ENCODE data around the gene SCRT2. TPM values are rescaled to one million over a fixed set of nuclear protein-coding genes. Genes with fewer than 3 reads are reported as not detected.

The SCRT2 gene
- total and polyA plus RNA-seq, 4 experiments from 2014 or later = not detected

- intact Hi-C loops (cut with micrococcal nuclease) = loop anchor here (2.0 kb wide), 1 partner anchor 15 kb away; no protein-coding TSS in a partner anchor
- H3K9me3 ChIP-seq (ENCODE audit: control insufficient read depth in 1 of 2, low read length in 2 of 2) = no peaks in the 10 kb centered on the region
- H3K4me3 Mint-ChIP-seq = peak overlapping the region; percentile 66 to 89 (median 84)
- POLR2A ChIA-PET (ENCODE audit: partially characterized antibody) = interaction anchor here (0.6 kb wide), 1 partner anchor 109 kb away, joined by 4 read pairs; no protein-coding TSS in a partner anchor
- H3K27me3 ChIP-seq (ENCODE audit: insufficient read depth, low read length) = no peaks in the 10 kb centered on the region
- H3K27ac Mint-ChIP-seq = peak overlapping the region; percentile 65 to 92 (median 86)
- no peak for DNase-seq
- CTCF ChIA-PET (ENCODE audit: partially characterized antibody) = interaction anchor here (0.6 to 1.8 kb wide), 5 partner anchors 11 to 108 kb away, joined by 3 to 6 read pairs (median 4); partner anchors contain the start of gene CSNK2A1
- peak overlapping the region in 1 of 2 donors; percentile 57 for H3K4me3 ChIP-seq (ENCODE audit: low read length in 2 of 2)
- H3K36me3 ChIP-seq (ENCODE audit: insufficient read depth, low read length) = peaks cover 5% of the 10 kb centered on the region
- peaks cover 22 to 45% (median 33%) of the 10 kb centered on the region in 4 donors for H3K4me1 Mint-ChIP-seq
- peak overlapping the region; percentile 50 for H3K27ac ChIP-seq (ENCODE audit: low read depth, low read length)
- H3K36me3 Mint-ChIP-seq = peaks cover 13 to 22% of the 10 kb centered on the region in 2 donors
- peaks cover 0 to 3% (median 0%) of the 10 kb centered on the region in 8 donors for H3K9me3 Mint-ChIP-seq
- H3K4me1 ChIP-seq (ENCODE audit: insufficient read depth, low read length) = peaks cover 28% of the 10 kb centered on the region
- H3K27me3 Mint-ChIP-seq = no peaks in the 10 kb centered on the region
Observed at GRCh38 chr20:651713-652614, 23.6 kb downstream of the SCRT2 start.

GRCh38 chr20:650954-651353 lies 24.6 kb downstream of the SCRT2 start:
- Mint-ChIP-seq H3K4me3 (peak overlapping the region; percentile 14 to 87 (median 56)), H3K27ac (peak overlapping the region in 4 of 7 donors; percentile 15 to 81 (median 45)), H3K4me1 (peaks cover 22 to 45% (median 34%) of the 10 kb centered on the region in 4 donors), H3K36me3 (peaks cover 13 to 22% of the 10 kb centered on the region in 2 donors), H3K9me3 (peaks cover 0 to 3% (median 0%) of the 10 kb centered on the region in 8 donors), H3K27me3 (no peaks in the 10 kb centered on the region)
- H3K9me3 ChIP-seq (ENCODE audit: control insufficient read depth in 1 of 2, low read length in 2 of 2) = no peaks in the 10 kb centered on the region
- ChIA-PET POLR2A (ENCODE audit: partially characterized antibody) (no interaction called here), CTCF (ENCODE audit: partially characterized antibody) (interaction anchor here (1.8 kb wide), 1 partner anchor 20 kb away, joined by 4 read pairs; no protein-coding TSS in a partner anchor)
- H3K27ac ChIP-seq (ENCODE audit: low read depth, low read length) = no peak overlapping the region
- no peak overlapping the region for H3K4me3 ChIP-seq (ENCODE audit: low read length in 2 of 2)
- H3K36me3 ChIP-seq (ENCODE audit: insufficient read depth, low read length) = peaks cover 5% of the 10 kb centered on the region
- peaks cover 29% of the 10 kb centered on the region for H3K4me1 ChIP-seq (ENCODE audit: insufficient read depth, low read length)
- intact Hi-C loops (cut with micrococcal nuclease) = no loop called here
- H3K27me3 ChIP-seq (ENCODE audit: insufficient read depth, low read length) = no peaks in the 10 kb centered on the region
- no peak for DNase-seq

GRCh38 chr20:650281-650680 lies 25.3 kb downstream of the SCRT2 start:
- Mint-ChIP-seq H3K27me3 (no peaks in the 10 kb centered on the region), H3K36me3 (peaks cover 13 to 22% of the 10 kb centered on the region in 2 donors), H3K9me3 (peaks cover 0 to 3% (median 0%) of the 10 kb centered on the region in 8 donors), H3K4me3 (peak overlapping the region in 3 of 8 donors; percentile 43 to 58 (median 53)), H3K4me1 (peaks cover 24 to 48% (median 40%) of the 10 kb centered on the region in 4 donors), H3K27ac (peak overlapping the region in 2 of 7 donors; percentile 28 to 37)
- H3K27ac ChIP-seq (ENCODE audit: low read depth, low read length) = no peak overlapping the region
- H3K4me1 ChIP-seq (ENCODE audit: insufficient read depth, low read length) = peaks cover 36% of the 10 kb centered on the region
- ChIA-PET POLR2A (ENCODE audit: partially characterized antibody) (no interaction called here), CTCF (ENCODE audit: partially characterized antibody) (no interaction called here)
- H3K36me3 ChIP-seq (ENCODE audit: insufficient read depth, low read length) = peaks cover 5% of the 10 kb centered on the region
- H3K4me3 ChIP-seq (ENCODE audit: low read length in 2 of 2) = no peak overlapping the region
- intact Hi-C loops (cut with micrococcal nuclease) = no loop called here
- DNase-seq = no peak
- no peaks in the 10 kb centered on the region for H3K27me3 ChIP-seq (ENCODE audit: insufficient read depth, low read length)
- H3K9me3 ChIP-seq (ENCODE audit: control insufficient read depth in 1 of 2, low read length in 2 of 2) = no peaks in the 10 kb centered on the region

GRCh38 chr20:647479-648019 lies 28.1 kb downstream of the SCRT2 start:
- POLR2A ChIA-PET (ENCODE audit: partially characterized antibody) = no interaction called here
- H3K27ac ChIP-seq (ENCODE audit: low read depth, low read length) = no peak overlapping the region
- Mint-ChIP-seq H3K27ac (peak overlapping the region in 1 of 7 donors; percentile 3), H3K9me3 (peaks cover 0 to 3% (median 0%) of the 10 kb centered on the region in 8 donors), H3K27me3 (peaks cover 3 to 8% of the 10 kb centered on the region in 2 donors), H3K4me1 (peaks cover 17 to 39% (median 32%) of the 10 kb centered on the region in 4 donors), H3K4me3 (no peak overlapping the region), H3K36me3 (peaks cover 17 to 22% of the 10 kb centered on the region in 2 donors)
- H3K9me3 ChIP-seq (ENCODE audit: control insufficient read depth in 1 of 2, low read length in 2 of 2) = no peaks in the 10 kb centered on the region
- H3K27me3 ChIP-seq (ENCODE audit: insufficient read depth, low read length) = peaks cover 10% of the 10 kb centered on the region
- no peak for DNase-seq
- no peak overlapping the region for H3K4me3 ChIP-seq (ENCODE audit: low read length in 2 of 2)
- peaks cover 26% of the 10 kb centered on the region for H3K4me1 ChIP-seq (ENCODE audit: insufficient read depth, low read length)
- CTCF ChIA-PET (ENCODE audit: partially characterized antibody) = interaction anchor here (0.9 to 1.4 kb wide), 4 partner anchors 10 to 303 kb away, joined by 3 to 6 read pairs (median 3); no protein-coding TSS in a partner anchor
- intact Hi-C loops (cut with micrococcal nuclease) = no loop called here
- peaks cover 5% of the 10 kb centered on the region for H3K36me3 ChIP-seq (ENCODE audit: insufficient read depth, low read length)

- POLR2A ChIA-PET (ENCODE audit: partially characterized antibody) = no interaction called here
- Mint-ChIP-seq H3K4me1 (peaks cover 10 to 32% (median 25%) of the 10 kb centered on the region in 4 donors), H3K4me3 (no peak overlapping the region), H3K36me3 (peaks cover 17 to 22% of the 10 kb centered on the region in 2 donors), H3K27ac (no peak overlapping the region), H3K9me3 (peaks cover 0 to 3% (median 0%) of the 10 kb centered on the region in 8 donors), H3K27me3 (peaks cover 3 to 8% of the 10 kb centered on the region in 2 donors)
- Histone ChIP-seq H3K4me1 (ENCODE audit: insufficient read depth, low read length) (peaks cover 20% of the 10 kb centered on the region), H3K27ac (ENCODE audit: low read depth, low read length) (no peak overlapping the region), H3K9me3 (ENCODE audit: control insufficient read depth in 1 of 2, low read length in 2 of 2) (no peaks in the 10 kb centered on the region), H3K4me3 (ENCODE audit: low read length in 2 of 2) (no peak overlapping the region), H3K27me3 (ENCODE audit: insufficient read depth, low read length) (peaks cover 11% of the 10 kb centered on the region), H3K36me3 (ENCODE audit: insufficient read depth, low read length) (peaks cover 5% of the 10 kb centered on the region)
- CTCF ChIA-PET (ENCODE audit: partially characterized antibody) = interaction anchor here (1.0 to 2.7 kb wide), 5 partner anchors 11 to 293 kb away, joined by 3 to 24 read pairs (median 6); partner anchors contain the start of gene FAM110A
- no peak for DNase-seq
- intact Hi-C loops (cut with micrococcal nuclease) = no loop called here
Observed at GRCh38 chr20:646868-647233, 28.8 kb downstream of the SCRT2 start.

GRCh38 chr20:646107-646867 lies 29.3 kb downstream of the SCRT2 start:
- CTCF ChIA-PET (ENCODE audit: partially characterized antibody) = interaction anchor here (1.0 to 2.7 kb wide), 17 partner anchors 9 to 294 kb away, joined by 3 to 24 read pairs (median 4); partner anchors contain the start of genes CSNK2A1 and FAM110A
- Histone ChIP-seq H3K27ac (ENCODE audit: low read depth, low read length) (no peak overlapping the region), H3K4me3 (ENCODE audit: low read length in 2 of 2) (no peak overlapping the region), H3K27me3 (ENCODE audit: insufficient read depth, low read length) (peaks cover 11% of the 10 kb centered on the region), H3K4me1 (ENCODE audit: insufficient read depth, low read length) (peaks cover 14% of the 10 kb centered on the region), H3K9me3 (ENCODE audit: control insufficient read depth in 1 of 2, low read length in 2 of 2) (no peaks in the 10 kb centered on the region), H3K36me3 (ENCODE audit: insufficient read depth, low read length) (peaks cover 5% of the 10 kb centered on the region)
- no peak for DNase-seq
- Mint-ChIP-seq H3K9me3 (peaks cover 0 to 3% (median 0%) of the 10 kb centered on the region in 8 donors), H3K4me1 (peaks cover 6 to 31% (median 23%) of the 10 kb centered on the region in 4 donors), H3K36me3 (peaks cover 17 to 22% of the 10 kb centered on the region in 2 donors), H3K27ac (peak overlapping the region in 1 of 7 donors; percentile 16), H3K27me3 (peaks cover 3 to 8% of the 10 kb centered on the region in 2 donors), H3K4me3 (no peak overlapping the region)
- POLR2A ChIA-PET (ENCODE audit: partially characterized antibody) = no interaction called here
- intact Hi-C loops (cut with micrococcal nuclease) = no loop called here
